Upper lobe of right lung (tissue), 1 donor: ENCODE measurements around the gene SNED1. TPM values are rescaled to one million over a fixed set of nuclear protein-coding genes. Genes with fewer than 3 reads are reported as not detected.

Source experiments
- ATAC-seq: fragments of 200-7000 bp; cut with Tn5 transposase; one replicate; pipeline ENCODE4 v1.9.1; 2020; ENCODE audit warnings: mild to moderate bottlenecking, moderate library complexity
- DNase-seq: peaks from one replicate; pipeline ENCODE4 v3.0.0-alpha.2; 2020
- H3K27ac ChIP-seq: fragments of 200-600 bp; one replicate; pipeline ENCODE4 v1.8.0; 2022
- H3K27me3 ChIP-seq: fragments of 200-600 bp; one replicate; pipeline ENCODE4 v1.8.0; 2022; ENCODE audit warnings: mild to moderate bottlenecking
- H3K36me3 ChIP-seq: fragments of 200-600 bp; one replicate; pipeline ENCODE4 v1.8.0; 2022
- H3K4me1 ChIP-seq: fragments of 200-600 bp; one replicate; pipeline ENCODE4 v1.8.0; 2022
- H3K4me3 ChIP-seq: fragments of 200-600 bp; one replicate; pipeline ENCODE4 v1.8.0; 2022; ENCODE audit warnings: mild to moderate bottlenecking
- H3K9me3 ChIP-seq: fragments of 200-600 bp; one replicate; pipeline ENCODE4 v1.8.0; 2022
- CTCF ChIP-seq: fragments of 200-600 bp; IDR thresholded peaks from one replicate; pipeline ENCODE4 v1.8.0; 2022; ENCODE audit warnings: antibody characterized with exemption
- intact Hi-C: fragments of 100-400 bp; cut with DNase I; formaldehyde crosslinking; loops from one replicate; pipeline ENCODE4 v1.11.0; 2022
- total RNA-seq: library from RNA; stranded (reverse); fragmentation: NEBNext Ultra II Directional; extraction: Animal tissue kit (Norgen Biotek cat#: 25700); gene quantifications from one replicate; pipeline ENCODE4 v1.2.1, GENCODE V29; 2021
- donor health status: DM: no; HTN: yes; CAD: no; lungs with severe emphysema.

The SNED1 gene
- total RNA-seq, 1 donor from 2014 or later, result 38.4 TPM

GRCh38 chr2:241014764-241015163 is 16.3 kb downstream of the SNED1 start:
- DNase-seq, result peak; percentile 22
- Histone ChIP-seq H3K9me3 (no peaks in the 10 kb centered on the region), H3K27ac (no peak overlapping the region), H3K27me3 (no peaks in the 10 kb centered on the region), H3K4me1 (peaks cover 11% of the 10 kb centered on the region), H3K36me3 (no peaks in the 10 kb centered on the region), H3K4me3 (no peak overlapping the region)
- no peak for ATAC-seq
- no peak for TF ChIP-seq CTCF
- intact Hi-C loops, result no loop called here

- intact Hi-C loops, result no loop called here
- H3K4me1 ChIP-seq, result peaks cover 5% of the 10 kb centered on the region
- no peak overlapping the region for H3K27ac ChIP-seq
- H3K9me3 ChIP-seq, result no peaks in the 10 kb centered on the region
- H3K27me3 ChIP-seq, result no peaks in the 10 kb centered on the region
- DNase-seq (peak; percentile 54), ATAC-seq (no peak)
- peaks cover 5% of the 10 kb centered on the region for H3K36me3 ChIP-seq
- TF ChIP-seq CTCF, result no peak
- no peak overlapping the region for H3K4me3 ChIP-seq
Measured at GRCh38 chr2:241015439-241015838, 17.0 kb downstream of the SNED1 start.

- H3K27ac ChIP-seq, result no peak overlapping the region
- H3K9me3 ChIP-seq, result no peaks in the 10 kb centered on the region
- no peaks in the 10 kb centered on the region for H3K27me3 ChIP-seq
- intact Hi-C loops, result no loop called here
- H3K4me1 ChIP-seq, result no peaks in the 10 kb centered on the region
- peaks cover 5% of the 10 kb centered on the region for H3K36me3 ChIP-seq
- TF ChIP-seq CTCF, result no peak
- ATAC-seq (no peak), DNase-seq (peak; percentile 32)
- no peak overlapping the region for H3K4me3 ChIP-seq
Measured at GRCh38 chr2:241017228-241017940, 19.0 kb downstream of the SNED1 start.

- H3K27ac ChIP-seq, result no peak overlapping the region
- no peaks in the 10 kb centered on the region for H3K9me3 ChIP-seq
- intact Hi-C loops, result no loop called here
- no peaks in the 10 kb centered on the region for H3K27me3 ChIP-seq
- peaks cover 5% of the 10 kb centered on the region for H3K36me3 ChIP-seq
- TF ChIP-seq CTCF, result no peak
- no peaks in the 10 kb centered on the region for H3K4me1 ChIP-seq
- no peak for ATAC-seq
- peak; percentile 47 for DNase-seq
- H3K4me3 ChIP-seq, result no peak overlapping the region
Measured at GRCh38 chr2:241018051-241018891, 19.9 kb downstream of the SNED1 start.

GRCh38 chr2:241019441-241020139 is 21.2 kb downstream of the SNED1 start:
- peak; percentile 43 for DNase-seq
- TF ChIP-seq CTCF, result no peak
- Histone ChIP-seq H3K36me3 (peaks cover 5% of the 10 kb centered on the region), H3K27me3 (no peaks in the 10 kb centered on the region), H3K4me1 (no peaks in the 10 kb centered on the region), H3K27ac (no peak overlapping the region), H3K9me3 (no peaks in the 10 kb centered on the region), H3K4me3 (no peak overlapping the region)
- ATAC-seq, result no peak
- intact Hi-C loops, result no loop called here
